ENCODE data around the gene TEX13D. TPM values are rescaled to one million over a fixed set of nuclear protein-coding genes. Genes with fewer than 3 reads are reported as not detected.

TEX13D gene
- total and polyA plus RNA-seq, 2 of the 8 experiments (the other 6 are each of a cell fraction or from before 2014, with no cell fraction given) = 0.03 to 0.07 TPM

GRCh38 chrX:124328765-124329164, 3.7 kb upstream of the TEX13D start:
- no peaks in the 10 kb centered on the region for H3K23me2 ChIP-seq (ENCODE audit: low read depth, low read length)
- POLR2A ChIA-PET (ENCODE audit: partially characterized antibody) = no interaction called here
- H2BK120ac ChIP-seq (replicated peaks; ENCODE audit: low read depth, low read length) = no peak overlapping the region
- no peak overlapping the region for H2BK20ac ChIP-seq (ENCODE audit: low read length)
- H3K4me3 ChIP-seq (ENCODE audit: extremely low read depth in 1 of 4, insufficient read depth in 2 of 4, low read depth in 3 of 4, low read length in 4 of 4) = no peak overlapping the region
- H3K14ac ChIP-seq (ENCODE audit: insufficient read length) = no peak overlapping the region
- H4K20me1 ChIP-seq (replicated peaks in 1 of 2; ENCODE audit: control insufficient read depth in 1 of 2, insufficient read depth in 2 of 2, low read length in 2 of 2) = no peaks in the 10 kb centered on the region
- H2AFZ ChIP-seq (ENCODE audit: low read length) = no peak overlapping the region
- H3K18ac ChIP-seq (ENCODE audit: extremely low read depth, low read length) = no peak overlapping the region
- H3K23ac ChIP-seq (ENCODE audit: insufficient read length) = no peak overlapping the region
- H3K36me3 ChIP-seq (ENCODE audit: control insufficient read depth in 2 of 4, insufficient read depth in 4 of 4, low read length in 3 of 4) = no peaks in the 10 kb centered on the region
- no peaks in the 10 kb centered on the region for H3K79me1 ChIP-seq (ENCODE audit: low read depth, low read length)
- H3K4me2 ChIP-seq (ENCODE audit: insufficient read depth in 1 of 2, low read depth in 2 of 2, low read length in 2 of 2) = no peak overlapping the region
- no peak for TF ChIP-seq PHF8 (conservative IDR thresholded peaks at IDR 0.05; ENCODE audit: low read depth, low read length)
- TF ChIP-seq MAFK (IDR thresholded peaks at IDR 0.05; ENCODE audit: low read depth, low read length) = no peak
- TF ChIP-seq SRF (IDR thresholded peaks at IDR 0.05; ENCODE audit: low read depth, low read length) = no peak
- WGBS, 2 experiments (ENCODE audit: extremely low coverage in 1 of 2, insufficient coverage in 1 of 2, insufficient read length in 1 of 2, insufficient replicate concordance in 2 of 2, low coverage in 1 of 2, low lambda C conversion rate in 2 of 2, missing lambda C conversion rate in 1 of 2) = 100% methylated on average over 1 of the region's 1 CpG; no CpG with 5 or more reads in 1 of the 2 experiments
- no peak overlapping the region for H2BK5ac ChIP-seq (ENCODE audit: low read depth, low read length)
- DNase-seq (ENCODE audit: low read depth in 1 of 2, low spot score in 2 of 2) (no peak), FAIRE-seq (no peak)
- H3K9me3 ChIP-seq (ENCODE audit: insufficient read depth in 2 of 2, low read depth in 1 of 2, low read length in 1 of 2) = no peaks in the 10 kb centered on the region
- no peaks in the 10 kb centered on the region for H3K4me1 ChIP-seq (replicated peaks in 1 of 4; ENCODE audit: control insufficient read depth in 3 of 4, insufficient read depth in 4 of 4, low read length in 3 of 4)
- no peak overlapping the region for H4K5ac ChIP-seq (ENCODE audit: insufficient read length, low read depth, low read length)
- no peak overlapping the region for H3K56ac ChIP-seq (replicated peaks; ENCODE audit: insufficient read length, low read depth, low read length)
- no peak overlapping the region for H4K91ac ChIP-seq (replicated peaks; ENCODE audit: insufficient read length, low read length)
- H3K4ac ChIP-seq (replicated peaks; ENCODE audit: insufficient read length, low read depth, low read length) = no peak overlapping the region
- no peak overlapping the region for H2BK12ac ChIP-seq (ENCODE audit: low read depth, low read length)
- H3K27me3 ChIP-seq (replicated peaks in 1 of 4; ENCODE audit: control insufficient read depth in 3 of 4, extremely low read depth in 1 of 4, insufficient read depth in 3 of 4, low read length in 3 of 4) = no peaks in the 10 kb centered on the region
- no peak overlapping the region for H3K9ac ChIP-seq (replicated peaks in 1 of 4; ENCODE audit: extremely low read depth in 1 of 4, low read depth in 3 of 4, low read length in 3 of 4)
- CTCF ChIA-PET (ENCODE audit: partially characterized antibody) = interaction anchor here (1.1 kb wide), 1 partner anchor 111 kb away, joined by 4 read pairs; no protein-coding TSS in a partner anchor
- H4K8ac ChIP-seq (ENCODE audit: extremely low read depth, insufficient read depth, low read length) = no peak overlapping the region
- H2BK15ac ChIP-seq (ENCODE audit: low read length) = no peak overlapping the region
- H3K27ac ChIP-seq (ENCODE audit: low read depth, low read length) = no peak overlapping the region
- no peak overlapping the region for H2AK5ac ChIP-seq (ENCODE audit: low read depth, low read length)
- H3K79me2 ChIP-seq (ENCODE audit: control insufficient read depth in 1 of 2, insufficient read depth in 2 of 2, low read length in 2 of 2) = no peaks in the 10 kb centered on the region
